Vagina (tissue), 2 donors: Measurements from ENCODE around the gene CIITA. TPM values are rescaled to one million over a fixed set of nuclear protein-coding genes. Genes with fewer than 3 reads are reported as not detected.

ENCODE experiments used
- DNase-seq, 2 donors: peaks; one replicate each; pipeline ENCODE4 v3.0.0-alpha.2; 2017; ENCODE audit errors: extremely low spot score in 2 of 2
- H3K27ac ChIP-seq: fragments of 200-600 bp; sonication (generic); one replicate; pipeline ENCODE4 v1.5.1; 2019
- H3K27me3 ChIP-seq: fragments of 200-600 bp; sonication (generic); one replicate; pipeline ENCODE4 v1.5.1; 2019
- H3K36me3 ChIP-seq, 2 donors: fragments of 200-600 bp; sonication (generic); one replicate each; pipeline ENCODE4 v1.5.1; 2017 to 2019
- H3K4me1 ChIP-seq: fragments of 200-600 bp; sonication (generic); one replicate; pipeline ENCODE4 v1.5.1; 2019
- H3K4me3 ChIP-seq, 2 donors: fragments of 200-600 bp; sonication (generic); 1 replicate in 1 of 2; 2 replicates in 1 of 2; pipeline ENCODE4 v1.5.1; 2016 to 2019
- H3K9me3 ChIP-seq: fragments of 200-600 bp; sonication (generic); one replicate; pipeline ENCODE4 v1.5.1; 2019
- CTCF ChIP-seq, 3 experiments: fragments of 450-650 bp in 2 of 3; fragments of 200-600 bp in 1 of 3; sonication (generic) in 1 of 3; IDR thresholded peaks; one replicate each; pipeline ENCODE4 v1.5.1; 2017 to 2019; ENCODE audit warnings: antibody characterized with exemption in 3 of 3, mild to moderate bottlenecking in 2 of 3, moderate library complexity in 2 of 3
- POLR2A ChIP-seq, 2 donors: fragments of 450-650 bp; IDR thresholded peaks; one replicate each; pipeline ENCODE4 v1.6.1; 2017; ENCODE audit warnings: antibody characterized with exemption in 2 of 2, mild to moderate bottlenecking in 2 of 2, moderate library complexity in 2 of 2
- POLR2AphosphoS5 ChIP-seq, 2 donors: sonication (generic); formaldehyde crosslinking; IDR thresholded peaks; one replicate each; pipeline ENCODE4 v1.9.0; 2017; ENCODE audit warnings: antibody characterized with exemption in 2 of 2, mild to moderate bottlenecking in 2 of 2, low read depth in 1 of 2; ENCODE audit not compliant: insufficient read depth in 1 of 2
- intact Hi-C: fragments of 100-400 bp; cut with DNase I; formaldehyde crosslinking; loops from one replicate; pipeline ENCODE4 v1.15.1; 2023
- total RNA-seq: library from RNA; depleted of rRNA; stranded (reverse); fragments of >200 nt; gene quantifications from one replicate; pipeline ENCODE4 v1.2.3, GENCODE V29; 2016

The CIITA gene
- total RNA-seq, 1 donor from 2014 or later: 16.7 TPM

- no peaks in the 10 kb centered on the region for H3K27me3 ChIP-seq
- intact Hi-C loops: loop anchor here (10.0 kb wide), 1 partner anchor 1113 kb away; the partner anchor contains the start of gene TNFRSF17
- no peak for DNase-seq
- H3K27ac ChIP-seq: no peak overlapping the region
- TF ChIP-seq POLR2AphosphoS5 (IDR thresholded peaks at IDR 0.05; ENCODE audit: insufficient read depth in 1 of 2, low read depth in 1 of 2) (no peak), POLR2A (IDR thresholded peaks at IDR 0.05) (no peak)
- no peak overlapping the region for H3K4me3 ChIP-seq
- H3K4me1 ChIP-seq: no peaks in the 10 kb centered on the region
- H3K9me3 ChIP-seq: no peaks in the 10 kb centered on the region
- H3K36me3 ChIP-seq: no peaks in the 10 kb centered on the region
These were observed 25.5 kb upstream of the CIITA start for GRCh38 chr16:10851512-10851911.

- Histone ChIP-seq H3K4me3 (no peak overlapping the region), H3K4me1 (no peaks in the 10 kb centered on the region), H3K27me3 (no peaks in the 10 kb centered on the region), H3K36me3 (no peaks in the 10 kb centered on the region), H3K9me3 (no peaks in the 10 kb centered on the region), H3K27ac (no peak overlapping the region)
- TF ChIP-seq CTCF (IDR thresholded peaks at IDR 0.05): no peak
- no peak for TF ChIP-seq POLR2AphosphoS5 (IDR thresholded peaks at IDR 0.05; ENCODE audit: insufficient read depth in 1 of 2, low read depth in 1 of 2)
- TF ChIP-seq POLR2A (IDR thresholded peaks at IDR 0.05): no peak
- intact Hi-C loops: loop anchor here (10.0 kb wide), 1 partner anchor 1113 kb away; the partner anchor contains the start of gene TNFRSF17
- DNase-seq: no peak
These were observed 24.7 kb upstream of the CIITA start for GRCh38 chr16:10852286-10852685.

GRCh38 chr16:10852948-10853347 lies 24.1 kb upstream of the CIITA start:
- TF ChIP-seq POLR2AphosphoS5 (IDR thresholded peaks at IDR 0.05; ENCODE audit: insufficient read depth in 1 of 2, low read depth in 1 of 2) (no peak), POLR2A (IDR thresholded peaks at IDR 0.05) (no peak), CTCF (IDR thresholded peaks at IDR 0.05) (no peak)
- no peak for DNase-seq
- H3K4me3 ChIP-seq: no peak overlapping the region
- H3K9me3 ChIP-seq: no peaks in the 10 kb centered on the region
- intact Hi-C loops: loop anchor here (10.0 kb wide), 1 partner anchor 1112 kb away; the partner anchor contains the start of gene TNFRSF17
- no peak overlapping the region for H3K27ac ChIP-seq
- no peaks in the 10 kb centered on the region for H3K27me3 ChIP-seq
- no peaks in the 10 kb centered on the region for H3K36me3 ChIP-seq
- H3K4me1 ChIP-seq: no peaks in the 10 kb centered on the region

GRCh38 chr16:10856042-10856441 lies 21.0 kb upstream of the CIITA start:
- Histone ChIP-seq H3K27me3 (no peaks in the 10 kb centered on the region), H3K9me3 (no peaks in the 10 kb centered on the region), H3K36me3 (no peaks in the 10 kb centered on the region), H3K4me3 (no peak overlapping the region), H3K4me1 (no peaks in the 10 kb centered on the region), H3K27ac (no peak overlapping the region)
- TF ChIP-seq CTCF (IDR thresholded peaks at IDR 0.05): no peak
- TF ChIP-seq POLR2A (IDR thresholded peaks at IDR 0.05): no peak
- no peak for TF ChIP-seq POLR2AphosphoS5 (IDR thresholded peaks at IDR 0.05; ENCODE audit: insufficient read depth in 1 of 2, low read depth in 1 of 2)
- no peak for DNase-seq
- intact Hi-C loops: loop anchor here (10.0 kb wide), 1 partner anchor 1109 kb away; the partner anchor contains the start of gene TNFRSF17

- intact Hi-C loops: loop anchor here (10.0 kb wide), 1 partner anchor 1107 kb away; the partner anchor contains the start of gene TNFRSF17
- Histone ChIP-seq H3K4me3 (no peak overlapping the region), H3K4me1 (no peaks in the 10 kb centered on the region), H3K27ac (no peak overlapping the region), H3K9me3 (no peaks in the 10 kb centered on the region), H3K27me3 (no peaks in the 10 kb centered on the region), H3K36me3 (no peaks in the 10 kb centered on the region)
- TF ChIP-seq POLR2A (IDR thresholded peaks at IDR 0.05) (no peak), CTCF (IDR thresholded peaks at IDR 0.05) (no peak), POLR2AphosphoS5 (IDR thresholded peaks at IDR 0.05; ENCODE audit: insufficient read depth in 1 of 2, low read depth in 1 of 2) (no peak)
- DNase-seq: no peak
These were observed 18.8 kb upstream of the CIITA start for GRCh38 chr16:10858203-10858602.
